ENCODE data around the gene RAP1GAP.

Gene RAP1GAP

GRCh38 chr1:21653744-21654100 is 15.4 kb downstream of the RAP1GAP start:
- Histone ChIP-seq H3K36me3 (no peaks in the 10 kb centered on the region), H3K4me1 (ENCODE audit: control insufficient read depth in 1 of 2, insufficient read depth in 1 of 2, low read depth in 1 of 2, low read length in 1 of 2) (peaks cover 4 to 10% of the 10 kb centered on the region in 2 experiments), H3K4me3 (ENCODE audit: low read depth in 1 of 2, low read length in 1 of 2) (no peak overlapping the region), H3K27me3 (peaks cover 98% of the 10 kb centered on the region), H3K27ac (no peak overlapping the region), H3K9me3 (no peaks in the 10 kb centered on the region)
- TF ChIP-seq CTCF (IDR thresholded peaks at IDR 0.05) = no peak

- TF ChIP-seq CTCF (IDR thresholded peaks at IDR 0.05) = no peak
- Histone ChIP-seq H3K9me3 (no peaks in the 10 kb centered on the region), H3K4me1 (ENCODE audit: control insufficient read depth in 1 of 2, insufficient read depth in 1 of 2, low read depth in 1 of 2, low read length in 1 of 2) (peaks cover 4 to 10% of the 10 kb centered on the region in 2 experiments), H3K27ac (no peak overlapping the region), H3K36me3 (no peaks in the 10 kb centered on the region), H3K27me3 (peaks cover 98% of the 10 kb centered on the region), H3K4me3 (ENCODE audit: low read depth in 1 of 2, low read length in 1 of 2) (no peak overlapping the region)
Measured at GRCh38 chr1:21652937-21653743, 16.0 kb downstream of the RAP1GAP start.

- no peaks in the 10 kb centered on the region for H3K9me3 ChIP-seq
- peaks cover 97% of the 10 kb centered on the region for H3K27me3 ChIP-seq
- H3K4me3 ChIP-seq (ENCODE audit: low read depth in 1 of 2, low read length in 1 of 2) = no peak overlapping the region
- no peaks in the 10 kb centered on the region for H3K36me3 ChIP-seq
- no peak for TF ChIP-seq CTCF (IDR thresholded peaks at IDR 0.05)
- no peak overlapping the region for H3K27ac ChIP-seq
- peaks cover 4 to 10% of the 10 kb centered on the region in 2 experiments for H3K4me1 ChIP-seq (ENCODE audit: control insufficient read depth in 1 of 2, insufficient read depth in 1 of 2, low read depth in 1 of 2, low read length in 1 of 2)
Measured at GRCh38 chr1:21652101-21652936, 16.8 kb downstream of the RAP1GAP start.

GRCh38 chr1:21651214-21652042 is 17.7 kb downstream of the RAP1GAP start:
- Histone ChIP-seq H3K9me3 (no peaks in the 10 kb centered on the region), H3K36me3 (no peaks in the 10 kb centered on the region), H3K4me1 (ENCODE audit: control insufficient read depth in 1 of 2, insufficient read depth in 1 of 2, low read depth in 1 of 2, low read length in 1 of 2) (peaks cover 4 to 10% of the 10 kb centered on the region in 2 experiments), H3K27me3 (peaks cover 93% of the 10 kb centered on the region), H3K27ac (no peak overlapping the region), H3K4me3 (ENCODE audit: low read depth in 1 of 2, low read length in 1 of 2) (no peak overlapping the region)
- no peak for TF ChIP-seq CTCF (IDR thresholded peaks at IDR 0.05)

DNA sequence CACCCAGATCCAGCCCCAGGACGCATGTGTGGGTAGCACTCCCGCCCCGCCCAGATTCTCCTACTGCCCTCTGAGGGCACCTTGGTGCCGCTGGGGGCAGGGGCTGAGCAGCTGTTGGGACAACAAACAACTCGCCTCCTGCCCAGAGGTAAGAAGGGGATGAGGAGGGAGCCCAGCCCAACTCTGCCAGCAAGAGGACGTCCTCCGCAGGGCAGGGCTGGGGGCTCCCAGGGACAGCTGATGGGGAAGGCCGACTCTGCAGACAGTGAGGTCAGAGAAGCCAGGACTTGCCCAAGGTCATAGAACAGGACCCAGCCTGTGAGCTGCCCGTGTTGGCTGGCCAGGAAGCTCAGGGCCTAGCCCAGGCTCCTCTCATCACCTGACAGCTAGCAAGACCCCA is 18.8 kb downstream of the RAP1GAP start:
- no peak for TF ChIP-seq CTCF (IDR thresholded peaks at IDR 0.05)
- Histone ChIP-seq H3K27me3 (peaks cover 90% of the 10 kb centered on the region), H3K9me3 (no peaks in the 10 kb centered on the region), H3K4me3 (ENCODE audit: low read depth in 1 of 2, low read length in 1 of 2) (no peak overlapping the region), H3K4me1 (ENCODE audit: control insufficient read depth in 1 of 2, insufficient read depth in 1 of 2, low read depth in 1 of 2, low read length in 1 of 2) (peaks cover 4 to 10% of the 10 kb centered on the region in 2 experiments), H3K36me3 (no peaks in the 10 kb centered on the region), H3K27ac (no peak overlapping the region)

Data from neutrophil (primary cell).